Measurements from ENCODE around the gene GRIK4.

Gene GRIK4

GRCh38 chr11:120680322-120680721, 168.8 kb downstream of the GRIK4 start:
- WGBS, 2 experiments (ENCODE audit: insufficient coverage in 2 of 2): 100% methylated on average over 4 of the region's 5 CpGs
- Histone ChIP-seq H3K9me3 (ENCODE audit: control insufficient read depth, low read length) (no peaks in the 10 kb centered on the region), H3K36me3 (ENCODE audit: control insufficient read depth, insufficient read depth, low read length) (no peaks in the 10 kb centered on the region), H3K27ac (ENCODE audit: low read depth, low read length, severe bottlenecking) (no peak overlapping the region), H3K4me3 (ENCODE audit: extremely low read depth, insufficient read depth, low read length, poor library complexity, severe bottlenecking) (no peak overlapping the region), H3K4me1 (ENCODE audit: control insufficient read depth, insufficient read depth, low read length, poor library complexity, severe bottlenecking) (no peaks in the 10 kb centered on the region)

- Histone ChIP-seq H3K27ac (ENCODE audit: low read depth, low read length, severe bottlenecking) (no peak overlapping the region), H3K9me3 (ENCODE audit: control insufficient read depth, low read length) (no peaks in the 10 kb centered on the region), H3K4me3 (ENCODE audit: extremely low read depth, insufficient read depth, low read length, poor library complexity, severe bottlenecking) (no peak overlapping the region), H3K36me3 (ENCODE audit: control insufficient read depth, insufficient read depth, low read length) (no peaks in the 10 kb centered on the region), H3K4me1 (ENCODE audit: control insufficient read depth, insufficient read depth, low read length, poor library complexity, severe bottlenecking) (no peaks in the 10 kb centered on the region)
- WGBS, 2 experiments (ENCODE audit: insufficient coverage in 2 of 2): 46 to 57% methylated on average over 11 to 12 of the region's 16 CpGs
These were observed 170.1 kb downstream of the GRIK4 start for GRCh38 chr11:120681434-120682331.

- Histone ChIP-seq H3K9me3 (ENCODE audit: control insufficient read depth, low read length) (no peaks in the 10 kb centered on the region), H3K4me3 (ENCODE audit: extremely low read depth, insufficient read depth, low read length, poor library complexity, severe bottlenecking) (no peak overlapping the region), H3K27ac (ENCODE audit: low read depth, low read length, severe bottlenecking) (no peak overlapping the region), H3K36me3 (ENCODE audit: control insufficient read depth, insufficient read depth, low read length) (no peaks in the 10 kb centered on the region), H3K4me1 (ENCODE audit: control insufficient read depth, insufficient read depth, low read length, poor library complexity, severe bottlenecking) (no peaks in the 10 kb centered on the region)
- 86 to 87% methylated on average over 3 of the region's 3 CpGs for WGBS, 2 experiments (ENCODE audit: insufficient coverage in 2 of 2)
These were observed 170.7 kb downstream of the GRIK4 start for GRCh38 chr11:120682332-120682649.

GRCh38 chr11:120682866-120683265, 171.3 kb downstream of the GRIK4 start:
- Histone ChIP-seq H3K36me3 (ENCODE audit: control insufficient read depth, insufficient read depth, low read length) (no peaks in the 10 kb centered on the region), H3K27ac (ENCODE audit: low read depth, low read length, severe bottlenecking) (no peak overlapping the region), H3K4me3 (ENCODE audit: extremely low read depth, insufficient read depth, low read length, poor library complexity, severe bottlenecking) (no peak overlapping the region), H3K4me1 (ENCODE audit: control insufficient read depth, insufficient read depth, low read length, poor library complexity, severe bottlenecking) (no peaks in the 10 kb centered on the region), H3K9me3 (ENCODE audit: control insufficient read depth, low read length) (no peaks in the 10 kb centered on the region)
- WGBS, 2 experiments (ENCODE audit: insufficient coverage in 2 of 2): 90 to 94% methylated on average over 5 of the region's 5 CpGs

- WGBS, 2 experiments (ENCODE audit: insufficient coverage in 2 of 2): 76 to 94% methylated on average over 2 to 3 of the region's 7 CpGs
- no peaks in the 10 kb centered on the region for H3K36me3 ChIP-seq (ENCODE audit: control insufficient read depth, insufficient read depth, low read length)
These were observed 175.0 kb downstream of the GRIK4 start for GRCh38 chr11:120686516-120686915.

GRCh38 chr11:120688163-120688562, 176.6 kb downstream of the GRIK4 start:
- no peak overlapping the region for H3K4me3 ChIP-seq (ENCODE audit: extremely low read depth, insufficient read depth, low read length, poor library complexity, severe bottlenecking)
- H3K4me1 ChIP-seq (ENCODE audit: control insufficient read depth, insufficient read depth, low read length, poor library complexity, severe bottlenecking): no peaks in the 10 kb centered on the region
- H3K36me3 ChIP-seq (ENCODE audit: control insufficient read depth, insufficient read depth, low read length): no peaks in the 10 kb centered on the region
- H3K27ac ChIP-seq (ENCODE audit: low read depth, low read length, severe bottlenecking): no peak overlapping the region
- no CpG with 5 or more reads among the region's 1 CpG for WGBS, 2 experiments (ENCODE audit: insufficient coverage in 2 of 2)
- no peaks in the 10 kb centered on the region for H3K9me3 ChIP-seq (ENCODE audit: control insufficient read depth, low read length)

More at GRCh38 chr11:120686516-120686915, 175.0 kb downstream of the GRIK4 start:
- H3K9me3 ChIP-seq (ENCODE audit: control insufficient read depth, low read length): no peaks in the 10 kb centered on the region
- H3K27ac ChIP-seq (ENCODE audit: low read depth, low read length, severe bottlenecking): no peak overlapping the region
- no peak overlapping the region for H3K4me3 ChIP-seq (ENCODE audit: extremely low read depth, insufficient read depth, low read length, poor library complexity, severe bottlenecking)
- H3K4me1 ChIP-seq (ENCODE audit: control insufficient read depth, insufficient read depth, low read length, poor library complexity, severe bottlenecking): no peaks in the 10 kb centered on the region

GRCh38 chr11:120689596-120690275, 178.2 kb downstream of the GRIK4 start:
- H3K36me3 ChIP-seq (ENCODE audit: control insufficient read depth, insufficient read depth, low read length): no peaks in the 10 kb centered on the region
- H3K9me3 ChIP-seq (ENCODE audit: control insufficient read depth, low read length): no peaks in the 10 kb centered on the region
- no peak overlapping the region for H3K27ac ChIP-seq (ENCODE audit: low read depth, low read length, severe bottlenecking)
- H3K4me3 ChIP-seq (ENCODE audit: extremely low read depth, insufficient read depth, low read length, poor library complexity, severe bottlenecking): no peak overlapping the region
- 88% methylated on average over 3 of the region's 7 CpGs; no CpG with 5 or more reads in 1 of the 2 experiments for WGBS, 2 experiments (ENCODE audit: insufficient coverage in 2 of 2)
- H3K4me1 ChIP-seq (ENCODE audit: control insufficient read depth, insufficient read depth, low read length, poor library complexity, severe bottlenecking): no peaks in the 10 kb centered on the region

- 98 to 100% methylated on average over 5 of the region's 5 CpGs for WGBS, 2 experiments (ENCODE audit: insufficient coverage in 2 of 2)
- H3K36me3 ChIP-seq (ENCODE audit: control insufficient read depth, insufficient read depth, low read length): no peaks in the 10 kb centered on the region
These were observed 178.9 kb downstream of the GRIK4 start for GRCh38 chr11:120690406-120690805.

GRCh38 chr11:120694726-120695125, 183.2 kb downstream of the GRIK4 start:
- Histone ChIP-seq H3K4me3 (ENCODE audit: extremely low read depth, insufficient read depth, low read length, poor library complexity, severe bottlenecking) (no peak overlapping the region), H3K27ac (ENCODE audit: low read depth, low read length, severe bottlenecking) (no peak overlapping the region), H3K36me3 (ENCODE audit: control insufficient read depth, insufficient read depth, low read length) (no peaks in the 10 kb centered on the region), H3K4me1 (ENCODE audit: control insufficient read depth, insufficient read depth, low read length, poor library complexity, severe bottlenecking) (no peaks in the 10 kb centered on the region), H3K9me3 (ENCODE audit: control insufficient read depth, low read length) (no peaks in the 10 kb centered on the region)
- WGBS, 2 experiments (ENCODE audit: insufficient coverage in 2 of 2): 73 to 83% methylated on average over 2 to 4 of the region's 4 CpGs

More at GRCh38 chr11:120690406-120690805, 178.9 kb downstream of the GRIK4 start:
- no peak overlapping the region for H3K27ac ChIP-seq (ENCODE audit: low read depth, low read length, severe bottlenecking)
- H3K9me3 ChIP-seq (ENCODE audit: control insufficient read depth, low read length): no peaks in the 10 kb centered on the region
- no peaks in the 10 kb centered on the region for H3K4me1 ChIP-seq (ENCODE audit: control insufficient read depth, insufficient read depth, low read length, poor library complexity, severe bottlenecking)
- H3K4me3 ChIP-seq (ENCODE audit: extremely low read depth, insufficient read depth, low read length, poor library complexity, severe bottlenecking): no peak overlapping the region

- H3K36me3 ChIP-seq (ENCODE audit: control insufficient read depth, insufficient read depth, low read length): no peaks in the 10 kb centered on the region
- no peaks in the 10 kb centered on the region for H3K4me1 ChIP-seq (ENCODE audit: control insufficient read depth, insufficient read depth, low read length, poor library complexity, severe bottlenecking)
- no peak overlapping the region for H3K4me3 ChIP-seq (ENCODE audit: extremely low read depth, insufficient read depth, low read length, poor library complexity, severe bottlenecking)
- H3K9me3 ChIP-seq (ENCODE audit: control insufficient read depth, low read length): no peaks in the 10 kb centered on the region
- H3K27ac ChIP-seq (ENCODE audit: low read depth, low read length, severe bottlenecking): no peak overlapping the region
- 89% methylated on average over 8 of the region's 8 CpGs for WGBS, 2 experiments (ENCODE audit: insufficient coverage in 2 of 2)
These were observed 183.9 kb downstream of the GRIK4 start for GRCh38 chr11:120695426-120695825.

GRCh38 chr11:120695939-120696338, 184.4 kb downstream of the GRIK4 start:
- 90 to 97% methylated on average over 4 to 5 of the region's 5 CpGs for WGBS, 2 experiments (ENCODE audit: insufficient coverage in 2 of 2)
- H3K36me3 ChIP-seq (ENCODE audit: control insufficient read depth, insufficient read depth, low read length): no peaks in the 10 kb centered on the region
- no peak overlapping the region for H3K4me3 ChIP-seq (ENCODE audit: extremely low read depth, insufficient read depth, low read length, poor library complexity, severe bottlenecking)
- H3K27ac ChIP-seq (ENCODE audit: low read depth, low read length, severe bottlenecking): no peak overlapping the region
- no peaks in the 10 kb centered on the region for H3K4me1 ChIP-seq (ENCODE audit: control insufficient read depth, insufficient read depth, low read length, poor library complexity, severe bottlenecking)
- no peaks in the 10 kb centered on the region for H3K9me3 ChIP-seq (ENCODE audit: control insufficient read depth, low read length)

Data from mesodermal cell (in vitro differentiated cells).